Hepatocyte (in vitro differentiated cells): ENCODE measurements around the gene CDK10.

ENCODE experiments used
- CTCF ChIP-seq: fragments of 200-600 bp; sonication (generic); IDR thresholded peaks from 2 replicates; pipeline ENCODE4 v1.5.1; 2016; ENCODE audit warnings: antibody characterized with exemption, mild to moderate bottlenecking; ENCODE audit not compliant: poor library complexity
- EZH2phosphoT487 ChIP-seq: fragments of 200-600 bp; sonication (generic); IDR thresholded peaks from one replicate; pipeline ENCODE4 v1.6.1; 2018; ENCODE audit warnings: antibody characterized with exemption, mild to moderate bottlenecking, low read depth, moderate library complexity; ENCODE audit not compliant: unreplicated experiment, severe bottlenecking

GRCh38 chr16:89716493-89716892, 30.0 kb downstream of the CDK10 start:
- TF ChIP-seq CTCF (no peak), EZH2phosphoT487 (no peak)
